OCI-LY3 (cell line): ENCODE data around the gene HMGN1.

Source experiments
- EZH2phosphoT487 ChIP-seq: fragments of 200-600 bp; shearing (Covaris generic); IDR thresholded peaks from 2 replicates; pipeline ENCODE4 v1.6.1; 2018; ENCODE audit warnings: antibody characterized with exemption, mixed run types, low read depth
- TF ChIP-seq, protein P1 (sequence below): fragments of 200-600, 300-600 bp; sonication (generic); IDR thresholded peaks from 2 replicates; pipeline ENCODE4 v1.5.1; 2014; ENCODE audit warnings: antibody characterized with exemption, low read length, low read depth

DNA sequence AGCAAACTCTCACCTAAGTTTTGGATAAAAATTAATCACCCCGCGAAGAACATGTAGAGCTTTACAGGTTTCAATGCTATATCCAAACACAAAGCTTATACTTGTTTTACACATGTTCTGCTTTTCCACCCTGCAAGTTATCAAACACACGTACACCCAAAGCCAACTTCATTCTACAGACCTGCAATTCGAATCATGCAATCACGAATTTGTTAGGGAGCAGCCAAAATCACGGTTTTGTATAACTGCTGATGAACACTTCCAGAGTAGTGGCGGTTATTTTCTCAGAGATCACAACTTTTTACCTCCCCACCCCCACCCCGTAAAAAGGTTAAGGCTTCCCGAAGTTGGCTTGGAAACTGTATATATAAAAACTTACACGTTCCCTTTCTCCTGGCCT lies 1.4 kb downstream of the HMGN1 start:
- TF ChIP-seq, protein P1, sequence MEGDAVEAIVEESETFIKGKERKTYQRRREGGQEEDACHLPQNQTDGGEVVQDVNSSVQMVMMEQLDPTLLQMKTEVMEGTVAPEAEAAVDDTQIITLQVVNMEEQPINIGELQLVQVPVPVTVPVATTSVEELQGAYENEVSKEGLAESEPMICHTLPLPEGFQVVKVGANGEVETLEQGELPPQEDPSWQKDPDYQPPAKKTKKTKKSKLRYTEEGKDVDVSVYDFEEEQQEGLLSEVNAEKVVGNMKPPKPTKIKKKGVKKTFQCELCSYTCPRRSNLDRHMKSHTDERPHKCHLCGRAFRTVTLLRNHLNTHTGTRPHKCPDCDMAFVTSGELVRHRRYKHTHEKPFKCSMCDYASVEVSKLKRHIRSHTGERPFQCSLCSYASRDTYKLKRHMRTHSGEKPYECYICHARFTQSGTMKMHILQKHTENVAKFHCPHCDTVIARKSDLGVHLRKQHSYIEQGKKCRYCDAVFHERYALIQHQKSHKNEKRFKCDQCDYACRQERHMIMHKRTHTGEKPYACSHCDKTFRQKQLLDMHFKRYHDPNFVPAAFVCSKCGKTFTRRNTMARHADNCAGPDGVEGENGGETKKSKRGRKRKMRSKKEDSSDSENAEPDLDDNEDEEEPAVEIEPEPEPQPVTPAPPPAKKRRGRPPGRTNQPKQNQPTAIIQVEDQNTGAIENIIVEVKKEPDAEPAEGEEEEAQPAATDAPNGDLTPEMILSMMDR: no peak
- no peak for TF ChIP-seq EZH2phosphoT487
